Limb (tissue), 2 donors: Measurements from ENCODE around the gene SMAGP.
"Not testable (repeated sequence)": the region's sequence is repeated elsewhere in the genome, so short reads cannot be mapped to it uniquely, and the experiment has no call there.

Source experiments
- DNase-seq, 2 donors: peaks; one replicate each; pipeline ENCODE4 v3.0.0-alpha.2; 2016; ENCODE audit errors: extremely low spot score in 2 of 2

SMAGP gene

DNA sequence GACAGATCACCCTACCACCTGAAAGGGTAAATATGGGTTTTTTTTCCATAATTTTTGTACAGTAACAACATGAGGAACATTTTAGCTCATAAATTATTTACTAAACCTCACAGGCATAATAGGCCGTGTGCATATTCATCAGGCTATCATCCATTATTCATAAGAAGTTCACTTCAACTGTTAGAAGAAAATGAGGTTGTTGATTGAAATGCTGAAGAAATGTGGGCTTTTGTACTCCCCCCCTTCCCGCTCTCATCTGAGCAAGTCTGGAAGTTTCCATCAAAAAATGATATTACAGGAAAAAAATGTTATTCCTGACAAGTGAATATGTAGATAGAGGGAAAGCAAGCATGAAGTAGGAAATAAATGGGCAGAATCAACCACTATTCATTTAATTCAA, 44.4 kb downstream of the SMAGP start:
- DNase-seq, result no peak

- no peak for DNase-seq
Observed at GRCh38 chr12:51225234-51225633, 45.0 kb downstream of the SMAGP start.

DNA sequence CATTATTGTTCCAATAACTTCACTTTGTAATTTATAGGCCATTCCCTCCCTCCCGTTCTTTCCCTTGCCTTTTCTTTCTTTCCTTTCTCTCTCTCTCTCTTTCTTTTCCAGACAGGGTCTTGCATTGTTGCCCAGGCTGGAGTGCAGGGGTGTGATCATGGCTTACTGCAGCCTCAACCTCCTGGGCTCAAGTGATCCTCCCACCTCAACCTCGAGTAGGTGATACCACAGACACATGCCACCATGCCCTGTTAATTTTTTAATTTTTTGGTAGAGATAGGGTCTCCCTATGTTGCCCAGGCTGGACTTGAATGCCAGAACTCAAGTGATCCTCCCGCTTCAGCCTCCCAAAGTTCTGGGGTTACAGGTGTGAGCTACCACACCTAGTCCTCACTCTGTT, 45.6 kb downstream of the SMAGP start:
- no peak for DNase-seq

DNA sequence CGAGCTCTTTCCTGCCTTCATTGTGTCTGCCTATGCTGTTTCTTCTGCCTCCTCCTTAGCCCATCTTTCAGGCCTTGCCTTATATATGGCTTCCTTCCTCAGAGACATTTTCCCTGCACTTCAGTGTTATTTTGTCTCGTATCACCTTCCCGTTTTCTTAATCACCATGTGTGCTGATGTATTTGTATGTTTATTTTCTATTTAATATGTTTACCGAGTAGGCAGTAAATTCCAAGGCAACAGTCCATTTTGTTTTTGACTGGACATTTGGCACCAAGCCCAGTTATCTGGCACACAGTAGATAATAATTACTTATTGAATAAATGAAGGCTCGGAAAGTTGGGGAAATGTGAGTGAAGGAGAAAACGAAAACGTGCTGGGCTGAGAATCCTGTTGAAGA, 47.8 kb downstream of the SMAGP start:
- DNase-seq, result no peak

DNA sequence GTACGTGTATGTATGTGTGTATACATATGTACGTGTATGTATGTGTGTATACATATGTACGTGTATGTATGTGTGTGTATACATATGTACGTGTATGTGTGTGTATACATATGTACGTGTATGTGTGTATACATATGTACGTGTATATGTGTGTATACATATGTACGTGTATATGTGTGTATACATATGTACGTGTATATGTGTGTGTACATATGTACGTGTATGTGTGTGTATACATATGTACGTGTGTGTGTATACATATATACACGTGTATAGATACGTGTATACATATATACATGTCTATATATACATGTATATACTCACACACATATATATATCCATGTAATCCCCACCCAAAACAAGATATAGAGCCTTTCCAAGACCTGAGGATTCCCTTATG, 50.4 kb downstream of the SMAGP start:
- DNase-seq, result not testable (repeated sequence)

DNA sequence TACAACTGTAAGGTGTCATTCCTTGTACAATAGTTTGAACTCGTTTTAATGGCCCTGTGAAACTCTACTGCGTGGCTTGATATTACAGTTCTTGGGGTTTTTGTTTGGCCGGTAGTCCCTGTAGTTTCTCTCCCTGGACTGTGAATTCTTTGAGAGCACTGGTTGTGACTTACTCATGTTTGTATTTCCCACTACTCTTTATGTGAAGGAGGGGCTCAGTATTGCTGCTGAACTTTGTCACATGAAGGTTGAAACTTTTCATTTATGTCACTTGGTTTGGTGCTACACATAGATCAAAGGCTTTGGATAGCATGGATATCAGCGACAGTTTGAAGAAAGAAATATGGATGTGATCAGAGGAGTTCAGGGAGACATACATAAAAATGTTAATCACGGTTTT, 50.9 kb downstream of the SMAGP start:
- no peak for DNase-seq

DNA sequence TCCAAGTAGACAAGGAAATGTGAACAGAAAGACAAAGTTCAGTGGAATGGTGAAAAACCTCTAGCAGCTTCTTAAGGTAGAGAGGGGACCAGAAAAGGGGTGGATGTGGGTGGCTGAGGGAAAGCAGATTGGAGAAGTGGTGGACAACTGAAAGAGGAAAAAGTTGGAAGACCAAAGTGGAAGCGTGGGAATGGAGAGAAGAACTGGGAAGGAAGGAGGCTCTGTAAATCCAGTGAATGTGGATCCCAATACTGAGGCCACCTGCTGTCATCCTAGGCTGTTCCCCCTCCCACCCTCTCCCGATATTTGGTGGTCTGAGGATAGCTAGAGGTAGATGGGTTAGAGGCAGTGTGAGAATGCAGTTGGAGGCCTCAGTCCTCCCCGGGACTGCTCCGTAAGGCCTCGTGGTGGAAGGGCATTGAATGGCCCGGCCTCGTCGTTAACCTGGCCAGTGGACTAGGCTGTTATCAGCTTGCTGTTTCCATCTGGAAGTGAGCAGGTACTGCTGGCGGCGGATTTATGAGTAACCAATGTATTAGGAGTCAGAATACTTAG, 51.5 kb downstream of the SMAGP start:
- DNase-seq, result peak in 1 of 2 donors; percentile 37

- peak; percentile 85 to 89 for DNase-seq
Observed at GRCh38 chr12:51217968-51218606, 52.1 kb downstream of the SMAGP start, which contains the start of gene POU6F1. TSS of gene POU6F1 (minus strand) at chr12:51218062. CDS start at chr12:51206836, 11,226 bp downstream.

DNA sequence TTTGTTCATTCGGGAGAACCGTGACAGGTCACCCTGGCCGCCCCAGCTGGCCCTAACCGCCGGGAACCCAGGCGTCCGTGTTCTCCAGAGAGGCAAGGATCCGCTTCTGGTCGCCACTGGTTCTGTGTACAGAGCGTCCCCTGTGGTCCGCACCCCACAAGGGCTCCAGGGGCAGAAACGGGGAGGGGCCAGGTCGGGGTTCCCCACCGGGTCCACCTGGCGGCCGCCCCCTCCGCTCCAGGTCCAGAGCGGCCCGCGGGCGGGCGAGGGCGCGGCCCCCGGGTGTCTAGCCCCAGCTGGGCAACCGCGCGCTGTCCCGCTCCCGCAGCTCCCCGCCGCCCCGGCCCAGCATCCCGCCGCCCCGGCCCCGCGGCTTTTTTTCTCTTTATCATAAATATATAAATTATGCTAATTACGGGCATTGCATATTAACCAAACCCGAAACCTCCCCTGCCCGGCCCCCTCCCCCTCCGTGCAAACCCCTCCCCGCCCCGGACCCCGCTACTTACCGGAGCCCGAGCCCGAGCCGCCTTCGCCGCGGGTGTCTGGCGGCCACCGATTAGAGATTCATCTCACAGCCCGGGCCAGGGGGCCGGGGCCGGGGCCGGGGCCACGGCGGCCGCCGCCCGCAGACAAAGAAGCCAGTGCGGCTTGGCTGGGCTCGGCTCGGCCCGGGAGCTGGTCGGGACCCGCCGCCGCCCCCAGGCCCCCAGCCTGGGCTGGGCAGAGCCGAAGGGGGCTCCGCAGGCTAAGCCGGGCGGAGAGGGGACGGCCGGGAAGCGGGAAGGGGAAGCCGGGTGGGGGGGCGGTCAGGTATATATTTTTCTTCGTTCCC, 52.9 kb downstream of the SMAGP start:
- peak in 1 of 2 donors; percentile 78 for DNase-seq

DNA sequence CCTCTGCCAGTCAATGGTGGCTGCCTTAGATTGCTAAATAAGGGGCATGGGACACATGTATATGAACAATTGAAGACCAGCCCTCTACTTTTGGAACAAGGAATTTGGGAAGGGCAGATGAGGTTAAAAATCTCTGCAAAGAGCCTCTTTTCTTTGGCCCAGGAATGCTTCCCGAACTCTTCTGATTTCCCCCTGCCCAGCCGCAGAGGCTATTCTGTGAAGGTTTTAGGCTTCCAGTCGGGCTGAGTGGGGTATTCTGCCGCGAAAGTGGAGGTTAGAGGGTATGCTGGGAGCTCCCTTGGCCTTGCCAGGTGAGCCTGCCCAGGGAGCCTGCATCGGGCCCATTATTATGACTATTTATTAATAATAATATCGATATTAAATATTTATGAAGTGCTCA, 53.6 kb downstream of the SMAGP start:
- no peak for DNase-seq

GRCh38 chr12:51214895-51215294, 55.3 kb downstream of the SMAGP start:
- no peak for DNase-seq

- no peak for DNase-seq
Observed at GRCh38 chr12:51210690-51211395, 59.4 kb downstream of the SMAGP start.

- no peak for DNase-seq
Observed at GRCh38 chr12:51209259-51209658, 61.0 kb downstream of the SMAGP start.

- no peak for DNase-seq
Observed at GRCh38 chr12:51208016-51208660, 62.1 kb downstream of the SMAGP start.

GRCh38 chr12:51205350-51205749, 64.9 kb downstream of the SMAGP start:
- no peak for DNase-seq

- no peak for DNase-seq
Observed at GRCh38 chr12:51202718-51203117, 67.5 kb downstream of the SMAGP start.

DNA sequence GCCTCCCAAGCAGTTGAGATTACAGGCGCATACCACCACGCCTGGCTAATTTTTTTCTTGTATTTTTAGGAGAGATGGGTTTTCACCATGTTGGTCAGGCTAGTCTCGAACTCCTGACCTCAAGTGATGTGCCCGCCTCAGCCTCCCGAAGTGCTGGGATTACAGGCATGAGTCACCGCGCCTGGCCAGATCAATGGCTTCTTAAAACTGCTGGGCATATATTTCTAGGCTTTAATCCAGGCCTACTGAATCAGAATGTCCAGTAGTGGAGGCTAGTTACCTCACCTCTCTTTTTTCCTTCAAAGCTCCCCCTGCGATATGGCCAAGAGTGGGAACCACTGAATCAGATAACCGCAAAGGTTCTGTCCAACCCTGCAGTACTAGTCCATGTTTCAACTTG, 69.4 kb downstream of the SMAGP start:
- DNase-seq, result no peak

GRCh38 chr12:51200156-51200555, 70.1 kb downstream of the SMAGP start:
- no peak for DNase-seq

DNA sequence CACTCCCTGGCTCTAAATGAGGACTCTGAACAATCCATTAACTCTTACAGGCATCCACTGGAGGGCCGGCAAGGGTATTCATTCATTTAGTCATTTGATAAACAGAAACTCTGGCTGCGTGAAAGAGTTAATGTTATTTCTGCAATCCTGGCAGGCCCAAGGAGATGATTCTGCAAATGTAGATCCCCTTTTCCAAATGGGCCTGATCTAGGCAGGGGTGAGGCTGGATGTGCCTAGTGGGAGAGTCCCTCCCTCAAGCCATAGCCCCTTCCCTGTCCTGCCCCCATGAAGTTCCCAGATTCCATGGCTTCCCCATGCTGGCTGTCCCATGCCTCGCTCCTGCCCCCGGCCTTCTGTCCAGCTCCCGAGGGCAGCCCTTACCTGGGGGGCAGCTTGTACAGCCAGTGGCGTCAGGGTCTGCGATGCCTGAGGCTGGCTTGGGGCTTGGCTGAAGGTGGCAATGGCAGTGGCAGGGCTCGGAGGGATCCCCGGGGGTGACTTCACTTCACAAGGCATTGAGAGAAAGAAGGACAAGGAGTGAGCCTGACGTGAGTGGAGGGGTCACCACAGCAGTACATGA, 70.8 kb downstream of the SMAGP start:
- no peak for DNase-seq

DNA sequence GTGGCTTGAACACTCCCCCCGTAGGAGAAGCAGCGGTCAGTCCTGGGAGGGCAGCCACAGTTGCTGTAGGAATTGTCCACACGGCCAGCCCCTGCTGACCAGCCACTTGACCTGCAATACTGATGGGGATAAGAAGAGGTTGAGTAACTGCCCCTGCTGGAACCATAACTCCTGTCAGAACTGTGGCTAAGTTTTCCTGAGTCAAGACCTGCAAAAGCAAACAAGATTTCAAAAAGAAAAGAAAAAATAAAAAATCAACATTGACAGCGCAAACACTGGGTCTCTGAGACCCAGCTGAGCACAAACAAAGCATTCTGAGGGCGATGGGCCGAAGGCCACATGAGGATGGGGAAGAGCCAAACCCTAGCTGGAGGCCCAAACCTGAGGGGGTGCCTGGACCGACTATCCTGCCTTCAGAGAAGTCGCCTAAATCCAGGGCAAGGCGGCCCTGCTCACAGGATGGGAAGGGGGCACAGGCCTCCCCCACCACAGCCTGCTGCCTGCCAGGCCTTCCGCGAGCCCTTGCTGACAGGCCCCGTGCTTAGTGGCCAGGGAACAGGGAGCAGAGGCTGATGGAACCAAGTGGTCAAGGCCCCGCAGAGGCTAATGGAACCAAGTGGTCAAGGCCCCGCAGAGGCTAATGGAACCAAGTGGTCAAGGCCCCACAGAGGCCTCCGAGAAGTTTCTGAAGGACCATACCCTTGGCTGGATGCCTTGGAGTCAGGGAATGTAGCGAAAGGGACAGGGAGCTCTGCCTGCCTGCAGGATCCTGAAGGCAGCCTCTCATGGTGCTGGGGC, 71.4 kb downstream of the SMAGP start:
- DNase-seq, result no peak
